SH-SY5Y (cell line): Measurements from ENCODE around the gene KLC1.

Experiments used
- GATA2 ChIP-seq: IDR thresholded peaks from 2 replicates; pipeline ENCODE4 v1.6.1; 2011; ENCODE audit warnings: mild to moderate bottlenecking, low read depth, low read length
- GATA3 ChIP-seq: IDR thresholded peaks from 2 replicates; pipeline ENCODE4 v1.6.1; 2011; ENCODE audit warnings: low read depth, mild to moderate bottlenecking, low read length, moderate library complexity

DNA sequence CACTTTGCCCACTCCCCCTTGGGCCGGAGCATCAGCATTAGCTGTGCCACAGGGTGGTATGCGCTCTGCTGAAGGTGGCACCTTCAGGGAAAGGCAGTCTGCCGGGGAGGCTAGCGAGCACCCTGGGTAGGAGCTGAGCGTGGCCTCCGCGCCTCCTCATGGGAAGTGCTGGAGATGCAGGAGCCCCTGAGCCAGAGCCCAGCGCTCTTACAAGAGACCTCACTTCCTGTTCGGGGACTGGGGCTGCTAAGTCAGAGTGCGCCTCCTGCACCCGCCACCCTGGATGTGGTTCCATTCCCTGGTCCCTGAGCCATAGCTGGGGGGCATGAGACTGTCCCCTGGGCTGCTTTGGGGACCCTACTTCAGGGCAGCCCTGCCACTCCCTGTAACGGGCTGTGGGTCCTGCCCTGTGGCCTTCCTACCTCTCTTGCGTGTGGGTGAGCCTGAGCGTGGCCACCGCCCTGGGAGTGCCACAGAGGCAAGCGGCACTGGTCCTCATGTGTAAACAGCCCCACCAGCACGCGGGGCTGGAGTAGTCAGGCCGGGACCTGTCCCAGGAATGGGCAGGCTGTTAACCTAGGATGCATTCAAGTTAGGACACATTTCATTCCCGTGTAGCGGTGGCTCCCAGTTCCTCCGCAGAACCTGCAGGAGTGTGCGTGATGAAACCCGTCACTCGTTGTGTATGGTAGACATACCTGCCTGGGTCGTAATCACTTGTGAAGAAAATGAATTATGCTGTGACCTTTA, 46.9 kb upstream of the KLC1 start:
- no peak for TF ChIP-seq GATA3
- no peak for TF ChIP-seq GATA2
